Epithelial cell of proximal tubule (primary cell): ENCODE results near the gene PTPRB. TPM values are rescaled to one million over a fixed set of nuclear protein-coding genes. Genes with fewer than 3 reads are reported as not detected.

Experiments
- DNase-seq: peaks from one replicate; pipeline ENCODE4 v3.0.0-alpha.2; 2011; ENCODE audit warnings: low read depth
- H3K4me3 ChIP-seq: 2 replicates; pipeline ENCODE4 v1.5.1; 2011; ENCODE audit warnings: low read depth, mild to moderate bottlenecking, low read length
- total RNA-seq: library from RNA; depleted of rRNA; stranded (reverse); fragments of >200 nt; gene quantifications from 2 replicates; pipeline ENCODE4 v1.2.3, GENCODE V29; 2015
- TF ChIP-seq, protein P1 (sequence below): conservative IDR thresholded peaks from 2 replicates; pipeline ENCODE4 v1.5.1; 2012; ENCODE audit warnings: low read depth, mild to moderate bottlenecking, low read length

PTPRB gene
- total RNA-seq, 1 donor from 2014 or later, result 1.6 TPM

DNA sequence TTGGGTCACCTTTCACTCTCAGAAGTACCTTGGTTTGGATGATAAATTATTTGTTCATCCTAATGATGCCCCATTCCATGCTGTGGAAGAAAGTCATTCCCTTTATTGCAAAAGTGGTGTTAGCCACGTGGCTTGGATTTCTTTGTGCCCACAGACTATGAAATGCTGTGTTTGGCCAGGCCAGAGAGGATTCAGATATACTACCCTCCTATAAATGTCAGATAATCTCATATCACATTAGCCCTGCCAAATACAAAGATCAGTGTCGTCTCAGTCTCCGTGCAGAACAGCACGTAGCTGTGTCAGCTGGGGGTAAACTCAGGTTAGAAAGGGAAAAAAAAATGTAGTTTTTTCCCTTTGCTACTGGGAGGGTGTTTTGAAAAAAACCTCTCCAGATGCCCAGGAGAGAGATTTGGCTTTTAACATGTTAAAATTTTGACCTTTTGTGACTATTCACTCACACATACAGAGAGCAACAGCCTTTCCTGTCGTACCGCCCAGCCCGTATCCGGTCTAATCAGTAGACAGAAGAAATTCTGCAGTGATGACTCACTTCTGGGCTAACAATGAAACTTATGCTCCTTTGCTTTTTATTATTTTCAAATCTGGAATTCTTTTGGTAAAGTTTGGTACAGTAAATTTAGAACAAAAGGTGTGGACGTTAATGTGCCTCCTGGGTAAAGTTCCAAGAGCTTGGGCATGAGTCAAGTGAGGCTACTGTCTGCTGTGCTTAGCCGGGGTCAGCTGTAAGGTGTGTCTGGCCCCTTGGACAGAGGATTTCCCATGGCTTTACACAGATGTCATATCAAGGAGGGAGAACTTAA, 8.5 kb upstream of the PTPRB start:
- peak; percentile 68 for DNase-seq
- TF ChIP-seq, protein P1, sequence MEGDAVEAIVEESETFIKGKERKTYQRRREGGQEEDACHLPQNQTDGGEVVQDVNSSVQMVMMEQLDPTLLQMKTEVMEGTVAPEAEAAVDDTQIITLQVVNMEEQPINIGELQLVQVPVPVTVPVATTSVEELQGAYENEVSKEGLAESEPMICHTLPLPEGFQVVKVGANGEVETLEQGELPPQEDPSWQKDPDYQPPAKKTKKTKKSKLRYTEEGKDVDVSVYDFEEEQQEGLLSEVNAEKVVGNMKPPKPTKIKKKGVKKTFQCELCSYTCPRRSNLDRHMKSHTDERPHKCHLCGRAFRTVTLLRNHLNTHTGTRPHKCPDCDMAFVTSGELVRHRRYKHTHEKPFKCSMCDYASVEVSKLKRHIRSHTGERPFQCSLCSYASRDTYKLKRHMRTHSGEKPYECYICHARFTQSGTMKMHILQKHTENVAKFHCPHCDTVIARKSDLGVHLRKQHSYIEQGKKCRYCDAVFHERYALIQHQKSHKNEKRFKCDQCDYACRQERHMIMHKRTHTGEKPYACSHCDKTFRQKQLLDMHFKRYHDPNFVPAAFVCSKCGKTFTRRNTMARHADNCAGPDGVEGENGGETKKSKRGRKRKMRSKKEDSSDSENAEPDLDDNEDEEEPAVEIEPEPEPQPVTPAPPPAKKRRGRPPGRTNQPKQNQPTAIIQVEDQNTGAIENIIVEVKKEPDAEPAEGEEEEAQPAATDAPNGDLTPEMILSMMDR, result no peak
- no peak overlapping the region for H3K4me3 ChIP-seq

DNA sequence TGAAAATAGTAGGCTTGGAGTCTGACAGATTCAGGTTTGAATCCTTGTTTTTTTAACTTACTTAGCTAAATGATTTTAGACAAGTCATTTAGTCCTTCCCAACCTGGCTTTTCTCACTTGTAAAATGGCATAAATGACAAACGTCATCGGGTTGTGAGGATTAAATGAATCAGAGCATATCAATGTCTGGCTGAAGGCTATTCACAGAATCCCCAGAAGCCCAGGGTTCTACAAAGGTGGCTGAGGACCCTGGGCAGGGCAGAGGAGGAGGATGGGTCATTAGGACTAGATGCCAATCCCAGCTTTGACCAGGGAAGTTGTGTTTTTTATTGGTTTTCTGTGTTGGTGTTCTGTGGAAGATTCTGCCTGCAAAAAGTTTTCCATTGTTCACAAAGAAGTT, 7.6 kb upstream of the PTPRB start:
- TF ChIP-seq, protein P1, result no peak

DNA sequence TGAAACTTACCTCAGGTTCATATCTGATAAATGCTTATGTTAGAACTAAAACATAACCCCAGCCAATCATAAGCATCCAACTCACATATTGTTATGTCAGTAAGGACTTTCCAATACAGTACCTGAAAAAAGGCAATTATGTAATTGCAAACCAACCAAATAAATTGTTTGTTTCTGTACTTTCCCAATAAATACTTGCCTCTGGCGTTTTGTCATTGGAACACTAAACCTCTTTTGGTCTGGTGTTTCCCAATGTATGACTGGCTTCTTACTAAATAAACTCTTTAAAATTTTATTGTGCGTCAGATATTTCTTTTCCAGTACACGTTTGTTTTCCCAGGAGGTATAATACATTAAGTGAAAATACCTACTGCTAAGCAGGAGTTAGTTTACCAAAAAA, 6.7 kb upstream of the PTPRB start:
- no peak overlapping the region for H3K4me3 ChIP-seq
- TF ChIP-seq, protein P1, result no peak
- DNase-seq, result no peak

More for the DNA sequence above, 7.6 kb upstream of the PTPRB start:
- no peak overlapping the region for H3K4me3 ChIP-seq
- DNase-seq, result no peak

DNA sequence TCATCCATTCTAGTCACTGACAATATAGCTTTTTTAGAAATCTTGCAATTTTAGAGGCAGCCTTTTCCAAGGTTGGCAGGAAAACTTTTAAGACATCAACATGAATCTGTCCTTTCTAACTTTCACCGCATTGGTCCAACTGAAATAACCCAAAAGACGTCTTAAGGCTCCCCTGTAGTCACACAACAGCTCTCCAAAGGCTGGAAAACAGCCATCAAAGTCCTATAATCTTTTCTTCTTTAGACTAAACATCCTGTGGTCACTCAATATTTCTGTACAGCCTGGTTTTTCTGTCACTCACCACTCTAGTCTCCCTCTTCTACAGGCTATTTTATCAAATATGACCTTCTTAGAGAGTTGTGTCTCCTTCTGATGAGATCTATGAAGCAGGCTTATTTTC, 4.5 kb upstream of the PTPRB start:
- TF ChIP-seq, protein P1, result no peak
- no peak overlapping the region for H3K4me3 ChIP-seq
- no peak for DNase-seq

DNA sequence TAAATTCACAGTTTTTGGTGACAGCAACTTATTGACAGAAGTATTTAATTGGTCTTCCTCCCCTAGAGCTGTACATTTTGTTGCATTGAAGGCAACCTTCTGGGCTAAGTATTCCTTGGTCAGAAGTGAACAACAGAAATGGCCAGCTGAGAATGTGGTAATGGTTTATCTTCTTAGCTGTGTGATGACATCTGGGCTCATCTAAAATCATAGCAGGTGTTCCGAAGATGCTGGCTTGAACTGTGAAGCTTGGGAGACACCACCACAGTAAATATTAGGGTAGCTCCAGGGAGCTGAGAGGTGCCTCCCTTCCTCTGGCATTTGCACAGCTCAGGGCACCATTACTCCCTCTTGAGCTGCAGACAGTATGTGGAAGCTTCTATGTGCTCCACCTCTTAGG, 3.7 kb upstream of the PTPRB start:
- TF ChIP-seq, protein P1, result no peak
- no peak overlapping the region for H3K4me3 ChIP-seq
- DNase-seq, result no peak

DNA sequence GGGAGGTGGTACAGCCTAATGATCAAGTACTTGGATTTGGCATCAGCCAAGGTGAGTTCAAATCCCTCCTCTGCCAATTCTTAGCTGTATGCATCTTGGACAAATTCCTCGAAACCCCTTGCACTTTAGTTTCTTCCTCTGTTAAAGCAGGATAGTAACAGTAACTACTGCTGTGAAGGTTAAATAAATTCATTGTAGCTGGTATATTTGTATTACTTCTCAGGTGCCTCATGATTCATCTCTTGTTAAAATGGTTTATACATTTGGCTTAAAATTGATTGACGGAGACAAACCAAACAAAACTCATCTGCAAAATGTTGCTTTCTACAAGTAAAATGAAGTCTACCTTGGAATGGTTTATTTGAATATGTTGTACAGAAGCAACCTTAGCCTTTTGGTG, 2.3 kb upstream of the PTPRB start:
- no peak overlapping the region for H3K4me3 ChIP-seq
- DNase-seq, result no peak
- TF ChIP-seq, protein P1, result no peak
